Fibroblast of lung (primary cell): ENCODE measurements around the gene SH3PXD2A. TPM values are rescaled to one million over a fixed set of nuclear protein-coding genes. Genes with fewer than 3 reads are reported as not detected.

ENCODE experiments used
- DNase-seq, 2 donors: peaks; one replicate each; pipeline versions ENCODE4 v3.0.0 to v3.0.0-alpha.2; 2010; ENCODE audit warnings: low read depth in 2 of 2
- H2AFZ ChIP-seq: 2 replicates; pipeline ENCODE4 v1.5.1; 2012; ENCODE audit warnings: low read length, control low read depth, inconsistent platforms
- H3K27ac ChIP-seq: 2 replicates; pipeline ENCODE4 v1.5.1; 2011; ENCODE audit warnings: low read length, control low read depth; ENCODE audit not compliant: insufficient read depth
- H3K27me3 ChIP-seq: 2 replicates; pipeline ENCODE4 v1.5.1; 2011; ENCODE audit warnings: mild to moderate bottlenecking, low read length; ENCODE audit not compliant: control insufficient read depth, insufficient read depth
- H3K36me3 ChIP-seq: 2 replicates; pipeline ENCODE4 v1.5.1; 2011; ENCODE audit warnings: low read length; ENCODE audit not compliant: control insufficient read depth, insufficient read depth
- H3K4me1 ChIP-seq: 2 replicates; pipeline ENCODE4 v1.5.1; 2011; ENCODE audit warnings: low read length; ENCODE audit not compliant: control insufficient read depth, insufficient read depth; ENCODE audit errors: extremely low read depth
- H3K4me2 ChIP-seq: 2 replicates; pipeline ENCODE4 v1.5.1; 2011; ENCODE audit warnings: low read length, control low read depth; ENCODE audit not compliant: insufficient read depth; ENCODE audit errors: extremely low read depth
- H3K4me3 ChIP-seq, 4 experiments: fragments of 200-600 bp in 1 of 4; sonication (generic) in 1 of 4; replicated peaks in 1 of 4; 2 replicates each; pipeline ENCODE4 v1.5.1; 2011 to 2016; ENCODE audit warnings: low read length in 4 of 4, low read depth in 3 of 4, mild to moderate bottlenecking in 3 of 4, control low read depth in 2 of 4, inconsistent platforms in 1 of 4, mixed read lengths in 1 of 4; ENCODE audit not compliant: insufficient read depth in 1 of 4; ENCODE audit errors: control extremely low read depth in 1 of 4
- H3K79me2 ChIP-seq: 2 replicates; pipeline ENCODE4 v1.5.1; 2012; ENCODE audit warnings: mild to moderate bottlenecking, low read length, inconsistent platforms; ENCODE audit not compliant: control insufficient read depth, insufficient read depth
- H3K9ac ChIP-seq: 2 replicates; pipeline ENCODE4 v1.5.1; 2011; ENCODE audit warnings: mild to moderate bottlenecking, low read length, control low read depth; ENCODE audit not compliant: insufficient read depth
- H3K9me3 ChIP-seq: 2 replicates; pipeline ENCODE4 v1.5.1; 2012; ENCODE audit warnings: low read depth, low read length; ENCODE audit not compliant: control insufficient read depth, insufficient read depth
- H4K20me1 ChIP-seq: 2 replicates; pipeline ENCODE4 v1.5.1; 2011; ENCODE audit warnings: low read length; ENCODE audit not compliant: control insufficient read depth, insufficient read depth; ENCODE audit errors: extremely low read depth
- CTCF ChIP-seq, 2 donors: IDR thresholded peaks in 1 of 2; conservative IDR thresholded peaks in 1 of 2; 1 replicate in 1 of 2; 2 replicates in 1 of 2; pipeline ENCODE4 v1.5.1; 2011 to 2012; ENCODE audit warnings: low read length in 2 of 2, control low read depth in 1 of 2, inconsistent platforms in 1 of 2, low read depth in 1 of 2, mild to moderate bottlenecking in 1 of 2
- EZH2 ChIP-seq: IDR thresholded peaks from 2 replicates; pipeline ENCODE4 v1.5.1; 2012; ENCODE audit warnings: low read length, control low read depth, mild to moderate bottlenecking; ENCODE audit errors: missing control alignments
- polyA plus RNA-seq, 2 donors: library from polyadenylated mRNA; depleted of rRNA in 1 of 2; stranded (reverse) in 1 of 2; unstranded in 1 of 2; fragments of >200 nt; gene quantifications; 2 replicates each; pipeline ENCODE4 v1.2.1, GENCODE V29; 2011 to 2012; ENCODE audit warnings: missing spikeins in 1 of 2
- total RNA-seq: library from RNA; depleted of rRNA; stranded (reverse); fragments of >200 nt; gene quantifications from 2 replicates; pipeline ENCODE4 v1.2.1, GENCODE V29; 2014

Gene SH3PXD2A
- total and polyA plus RNA-seq, 2 donors (not counting 1 experiment from before 2014, with no cell fraction given): 25.5 to 33.2 TPM

GRCh38 chr10:103720328-103720963, 134.9 kb downstream of the SH3PXD2A start:
- peak; percentile 29 to 58 for DNase-seq
- Histone ChIP-seq H3K79me2 (no peaks in the 10 kb centered on the region), H3K9ac (no peak overlapping the region), H4K20me1 (no peaks in the 10 kb centered on the region), H2AFZ (no peak overlapping the region), H3K36me3 (peaks cover 4% of the 10 kb centered on the region), H3K4me3 (no peak overlapping the region), H3K4me1 (peaks cover 11% of the 10 kb centered on the region), H3K27ac (no peak overlapping the region), H3K27me3 (no peaks in the 10 kb centered on the region), H3K4me2 (peak overlapping the region; percentile 35), H3K9me3 (no peaks in the 10 kb centered on the region)
- TF ChIP-seq CTCF (conservative IDR thresholded peaks at IDR 0.05 in 1 of 2, IDR thresholded peaks at IDR 0.05 in 1 of 2; ENCODE audit: low read depth in 1 of 2, low read length in 2 of 2) (no peak), EZH2 (no peak)

GRCh38 chr10:103719036-103719435, 136.3 kb downstream of the SH3PXD2A start:
- DNase-seq: no peak
- no peak overlapping the region for H3K9ac ChIP-seq
- peaks cover 4% of the 10 kb centered on the region for H3K36me3 ChIP-seq
- no peak overlapping the region for H3K4me3 ChIP-seq
- H4K20me1 ChIP-seq: no peaks in the 10 kb centered on the region
- peaks cover 17% of the 10 kb centered on the region for H3K4me1 ChIP-seq
- no peaks in the 10 kb centered on the region for H3K27me3 ChIP-seq
- no peaks in the 10 kb centered on the region for H3K79me2 ChIP-seq
- no peaks in the 10 kb centered on the region for H3K9me3 ChIP-seq
- no peak overlapping the region for H3K4me2 ChIP-seq
- no peak overlapping the region for H3K27ac ChIP-seq
- no peak for TF ChIP-seq EZH2
- TF ChIP-seq CTCF (conservative IDR thresholded peaks at IDR 0.05 in 1 of 2, IDR thresholded peaks at IDR 0.05 in 1 of 2; ENCODE audit: low read depth in 1 of 2, low read length in 2 of 2): no peak
- no peak overlapping the region for H2AFZ ChIP-seq

- no peaks in the 10 kb centered on the region for H3K27me3 ChIP-seq
- no peaks in the 10 kb centered on the region for H3K79me2 ChIP-seq
- H2AFZ ChIP-seq: no peak overlapping the region
- peaks cover 2% of the 10 kb centered on the region for H3K36me3 ChIP-seq
- no peaks in the 10 kb centered on the region for H4K20me1 ChIP-seq
- DNase-seq: no peak
- no peaks in the 10 kb centered on the region for H3K9me3 ChIP-seq
- H3K4me2 ChIP-seq: no peak overlapping the region
- H3K4me1 ChIP-seq: peaks cover 17% of the 10 kb centered on the region
- no peak for TF ChIP-seq CTCF (conservative IDR thresholded peaks at IDR 0.05 in 1 of 2, IDR thresholded peaks at IDR 0.05 in 1 of 2; ENCODE audit: low read depth in 1 of 2, low read length in 2 of 2)
- TF ChIP-seq EZH2: no peak
- no peak overlapping the region for H3K9ac ChIP-seq
- H3K27ac ChIP-seq: no peak overlapping the region
- no peak overlapping the region for H3K4me3 ChIP-seq
Measured at GRCh38 chr10:103718247-103718620, 137.1 kb downstream of the SH3PXD2A start.
